ENCODE data around the gene NLRP1.

- TF ChIP-seq EZH2 (IDR thresholded peaks at IDR 0.05; ENCODE audit: borderline replicate concordance, low read depth, low read length, severe bottlenecking) (no peak), CTCF (IDR thresholded peaks at IDR 0.05; ENCODE audit: borderline replicate concordance, extremely low read depth, low read length, poor library complexity, severe bottlenecking) (no peak)
These were observed 45.0 kb downstream of the NLRP1 start for GRCh38 chr17:5539286-5539685.

Measured in DND-41 (cell line).